ENCODE measurements around the gene TOP1.
A peak's percentile ranks its signal among the peaks of the same experiment; 100 is the strongest.

The TOP1 gene

GRCh38 chr20:41029150-41029901, 704 bp downstream of the TOP1 start:
- peak; percentile 56 for DNase-seq (ENCODE audit: extremely low spot score)
- TF ChIP-seq HDGF (IDR thresholded peaks at IDR 0.05; ENCODE audit: borderline replicate concordance) = peak; percentile 82; the same call in 1 of the 2 replicates
- no peak for TF ChIP-seq FOXA1 (IDR thresholded peaks at IDR 0.05)
- TF ChIP-seq ARNT (IDR thresholded peaks at IDR 0.05) = no peak
- ChIA-PET CTCF (interaction anchor here (0.6 kb wide), 1 partner anchor 267 kb away, joined by 4 read pairs; no protein-coding TSS in a partner anchor), POLR2A (interaction anchor here (0.7 to 1.4 kb wide), 6 partner anchors 9 to 39 kb away, joined by 4 to 7 read pairs (median 5); no protein-coding TSS in a partner anchor)

- POLR2A ChIA-PET = interaction anchor here (0.7 to 1.4 kb wide), 4 partner anchors 8 to 40 kb away, joined by 4 to 5 read pairs (median 4); no protein-coding TSS in a partner anchor
- CTCF ChIA-PET = interaction anchor here (0.6 to 0.7 kb wide), 2 partner anchors 266 to 318 kb away, joined by 4 read pairs; no protein-coding TSS in a partner anchor
- TF ChIP-seq NFRKB (IDR thresholded peaks at IDR 0.05) (no peak), FOXM1 (IDR thresholded peaks at IDR 0.05; ENCODE audit: borderline replicate concordance) (no peak), PKNOX1 (IDR thresholded peaks at IDR 0.05) (no peak), FOXA1 (IDR thresholded peaks at IDR 0.05) (no peak), ELF4 (IDR thresholded peaks at IDR 0.05) (no peak), TARDBP (IDR thresholded peaks at IDR 0.05) (no peak), ZNF384 (IDR thresholded peaks at IDR 0.05) (no peak), BHLHE40 (IDR thresholded peaks at IDR 0.05; ENCODE audit: borderline replicate concordance) (no peak), ARNT (IDR thresholded peaks at IDR 0.05) (no peak), L3MBTL2 (conservative IDR thresholded peaks at IDR 0.05) (no peak), FOXK2 (IDR thresholded peaks at IDR 0.05) (no peak), CTBP1 (IDR thresholded peaks at IDR 0.05; ENCODE audit: borderline replicate concordance) (no peak), LEF1 (IDR thresholded peaks at IDR 0.05; ENCODE audit: borderline replicate concordance) (no peak), SUZ12 (IDR thresholded peaks at IDR 0.05) (no peak), HDGF (IDR thresholded peaks at IDR 0.05; ENCODE audit: borderline replicate concordance) (no peak), SP1 (IDR thresholded peaks at IDR 0.05) (no peak)
- no peak for DNase-seq (ENCODE audit: extremely low spot score)
Observed at GRCh38 chr20:41030061-41030460, 1.4 kb downstream of the TOP1 start.

GRCh38 chr20:41030531-41031242, 2.1 kb downstream of the TOP1 start:
- POLR2A ChIA-PET = interaction anchor here (0.7 to 1.4 kb wide), 4 partner anchors 15 to 40 kb away, joined by 3 to 5 read pairs (median 4); no protein-coding TSS in a partner anchor
- TF ChIP-seq SUZ12 (IDR thresholded peaks at IDR 0.05) (no peak), TARDBP (IDR thresholded peaks at IDR 0.05) (no peak), SP1 (IDR thresholded peaks at IDR 0.05) (no peak), FOXA1 (IDR thresholded peaks at IDR 0.05) (no peak), FOXM1 (IDR thresholded peaks at IDR 0.05; ENCODE audit: borderline replicate concordance) (no peak)
- CTCF ChIA-PET = interaction anchor here (0.7 to 1.5 kb wide), 2 partner anchors 38 to 319 kb away, joined by 4 to 6 read pairs; no protein-coding TSS in a partner anchor
- no peak for DNase-seq (ENCODE audit: extremely low spot score)

GRCh38 chr20:41031243-41031619, 2.6 kb downstream of the TOP1 start:
- ChIA-PET POLR2A (interaction anchor here (0.7 to 0.9 kb wide), 2 partner anchors 22 to 41 kb away, joined by 3 read pairs; no protein-coding TSS in a partner anchor), CTCF (interaction anchor here (1.5 kb wide), 1 partner anchor 39 kb away, joined by 6 read pairs; no protein-coding TSS in a partner anchor)
- TF ChIP-seq PKNOX1 (IDR thresholded peaks at IDR 0.05) = no peak
- no peak for TF ChIP-seq HDGF (IDR thresholded peaks at IDR 0.05; ENCODE audit: borderline replicate concordance)
- no peak for TF ChIP-seq L3MBTL2 (conservative IDR thresholded peaks at IDR 0.05)
- TF ChIP-seq SP1 (IDR thresholded peaks at IDR 0.05) = no peak
- no peak for TF ChIP-seq FOXA1 (IDR thresholded peaks at IDR 0.05)
- no peak for TF ChIP-seq FOXM1 (IDR thresholded peaks at IDR 0.05; ENCODE audit: borderline replicate concordance)
- TF ChIP-seq TARDBP (IDR thresholded peaks at IDR 0.05) = no peak
- TF ChIP-seq ARNT (IDR thresholded peaks at IDR 0.05) = no peak
- no peak for TF ChIP-seq SUZ12 (IDR thresholded peaks at IDR 0.05)
- TF ChIP-seq FOXK2 (IDR thresholded peaks at IDR 0.05) = no peak
- no peak for TF ChIP-seq NFRKB (IDR thresholded peaks at IDR 0.05)
- no peak for DNase-seq (ENCODE audit: extremely low spot score)

- no peak for TF ChIP-seq TARDBP (IDR thresholded peaks at IDR 0.05)
- no peak for TF ChIP-seq HDGF (IDR thresholded peaks at IDR 0.05; ENCODE audit: borderline replicate concordance)
- TF ChIP-seq NFRKB (IDR thresholded peaks at IDR 0.05) = no peak
- no peak for TF ChIP-seq PKNOX1 (IDR thresholded peaks at IDR 0.05)
- no peak for TF ChIP-seq FOXM1 (IDR thresholded peaks at IDR 0.05; ENCODE audit: borderline replicate concordance)
- TF ChIP-seq ARNT (IDR thresholded peaks at IDR 0.05) = no peak
- no peak for TF ChIP-seq L3MBTL2 (conservative IDR thresholded peaks at IDR 0.05)
- no peak for TF ChIP-seq SUZ12 (IDR thresholded peaks at IDR 0.05)
- no peak for TF ChIP-seq SP1 (IDR thresholded peaks at IDR 0.05)
- TF ChIP-seq LEF1 (IDR thresholded peaks at IDR 0.05; ENCODE audit: borderline replicate concordance) = no peak
- ChIA-PET POLR2A (no interaction called here), CTCF (interaction anchor here (1.5 kb wide), 1 partner anchor 40 kb away, joined by 6 read pairs; no protein-coding TSS in a partner anchor)
- no peak for DNase-seq (ENCODE audit: extremely low spot score)
Observed at GRCh38 chr20:41032271-41032670, 3.6 kb downstream of the TOP1 start.

- DNase-seq (ENCODE audit: extremely low spot score) = no peak
- ChIA-PET CTCF (no interaction called here), POLR2A (no interaction called here)
- TF ChIP-seq ZNF384 (IDR thresholded peaks at IDR 0.05) (no peak), ARNT (IDR thresholded peaks at IDR 0.05) (no peak), CTBP1 (IDR thresholded peaks at IDR 0.05; ENCODE audit: borderline replicate concordance) (no peak), NFRKB (IDR thresholded peaks at IDR 0.05) (no peak), FOXM1 (IDR thresholded peaks at IDR 0.05; ENCODE audit: borderline replicate concordance) (no peak), TARDBP (IDR thresholded peaks at IDR 0.05) (no peak), ELF4 (IDR thresholded peaks at IDR 0.05) (no peak)
Observed at GRCh38 chr20:41034239-41034638, 5.6 kb downstream of the TOP1 start.
